HEK293 (cell line): ENCODE measurements around the gene SHISA5.

Source experiments
- CTCF ChIA-PET: fragments of 350-600 bp; formaldehyde crosslinking; extraction: SDS; loops from one replicate; lab custom pipeline; 2021; ENCODE audit warnings: antibody characterized with exemption; lab: Yijun Ruan, JAX
- POLR2A ChIA-PET: fragments of 300-600 bp; formaldehyde crosslinking; extraction: SDS; loops from one replicate; lab custom pipeline; 2020; ENCODE audit warnings: antibody characterized with exemption, inconsistent platforms; lab: Yijun Ruan, JAX
- H3K27ac ChIP-seq: fragments of 200-500 bp; sonication (Bioruptor generic); 2 replicates; pipeline ENCODE4 v1.5.1; 2014; ENCODE audit warnings: low read depth, low read length, control low read depth, inconsistent platforms; ENCODE audit errors: extremely low read depth
- H3K36me3 ChIP-seq, 2 experiments: fragments of 200-500 bp in 1 of 2; sonication (Bioruptor generic) in 1 of 2; 1 replicate in 1 of 2; 2 replicates in 1 of 2; pipeline ENCODE4 v1.5.1; 2014 to 2017; ENCODE audit warnings: inconsistent platforms in 2 of 2, low read length in 2 of 2; ENCODE audit not compliant: control insufficient read depth in 2 of 2, insufficient read depth in 1 of 2
- H3K4me1 ChIP-seq: fragments of 200-500 bp; sonication (Bioruptor generic); 2 replicates; pipeline ENCODE4 v1.5.1; 2014; ENCODE audit warnings: mild to moderate bottlenecking, low read length, inconsistent platforms; ENCODE audit not compliant: control insufficient read depth, insufficient read depth
- H3K4me3 ChIP-seq: 2 replicates; pipeline ENCODE4 v1.5.1; 2011; ENCODE audit warnings: low read depth, mild to moderate bottlenecking, control low read depth, low read length, moderate library complexity
- H3K9me3 ChIP-seq: fragments of 200-500 bp; sonication (Bioruptor generic); 2 replicates; pipeline ENCODE4 v1.5.1; 2014; ENCODE audit warnings: low read depth, low read length, inconsistent platforms; ENCODE audit not compliant: control insufficient read depth, insufficient read depth
- ELK4 ChIP-seq: IDR thresholded peaks from 2 replicates; pipeline ENCODE4 v1.6.1; 2011; ENCODE audit warnings: mild to moderate bottlenecking, low read depth, low read length, borderline replicate concordance
- GLI4 ChIP-seq: fragments of 450-650 bp; formaldehyde crosslinking; IDR thresholded peaks from 2 replicates; pipeline ENCODE4 v1.5.1; 2016; ENCODE audit warnings: missing biosample characterization, missing genetic modification characterization
- HOXC10 ChIP-seq: sonication (generic); formaldehyde crosslinking; IDR thresholded peaks from 2 replicates; pipeline ENCODE4 v1.8.1; 2023; ENCODE audit warnings: mild to moderate bottlenecking, missing genetic modification reagents
- KLF10 ChIP-seq: fragments of 450-650 bp; IDR thresholded peaks from 2 replicates; pipeline ENCODE4 v1.5.1; 2018; ENCODE audit warnings: missing biosample characterization, mild to moderate bottlenecking, missing genetic modification characterization
- KLF16 ChIP-seq: fragments of 450-650 bp; formaldehyde crosslinking; IDR thresholded peaks from 2 replicates; pipeline ENCODE4 v1.5.1; 2017; ENCODE audit warnings: missing biosample characterization, missing genetic modification characterization
- PRDM1 ChIP-seq: fragments of 450-650 bp; formaldehyde crosslinking; IDR thresholded peaks from 2 replicates; pipeline ENCODE4; 2016; ENCODE audit warnings: missing biosample characterization, missing genetic modification characterization
- TRIM28 ChIP-seq: IDR thresholded peaks from 2 replicates; pipeline ENCODE4 v1.6.1; 2011; ENCODE audit warnings: low read length, control low read depth, borderline replicate concordance
- ZFP37 ChIP-seq: fragments of 450-650 bp; formaldehyde crosslinking; IDR thresholded peaks from 2 replicates; pipeline ENCODE4 v1.5.1; 2016; ENCODE audit warnings: missing biosample characterization, missing genetic modification characterization
- ZNF112 ChIP-seq: fragments of 450-650 bp; formaldehyde crosslinking; IDR thresholded peaks from 2 replicates; pipeline ENCODE4 v1.5.0; 2017; ENCODE audit warnings: missing biosample characterization, missing genetic modification characterization
- ZNF121 ChIP-seq: fragments of 450-650 bp; formaldehyde crosslinking; IDR thresholded peaks from 2 replicates; pipeline ENCODE4 v1.5.1; 2016; ENCODE audit warnings: missing biosample characterization, missing genetic modification characterization
- ZNF132 ChIP-seq: fragments of 450-650 bp; formaldehyde crosslinking; IDR thresholded peaks from 2 replicates; pipeline ENCODE4 v1.5.1; 2017; ENCODE audit warnings: missing biosample characterization, missing genetic modification characterization, borderline replicate concordance
- ZNF223 ChIP-seq: fragments of 450-650 bp; formaldehyde crosslinking; IDR thresholded peaks from 2 replicates; pipeline ENCODE4 v1.5.1; 2016; ENCODE audit warnings: missing biosample characterization, missing genetic modification characterization
- ZNF350 ChIP-seq: fragments of 450-650 bp; formaldehyde crosslinking; IDR thresholded peaks from 2 replicates; pipeline ENCODE4 v1.5.0; 2017; ENCODE audit warnings: missing biosample characterization, mild to moderate bottlenecking, missing genetic modification characterization
- ZNF354C ChIP-seq: fragments of 450-650 bp; formaldehyde crosslinking; IDR thresholded peaks from 2 replicates; pipeline ENCODE4 v1.5.1; 2016; ENCODE audit warnings: missing biosample characterization, missing genetic modification characterization, low read depth, borderline replicate concordance
- ZNF37A ChIP-seq: fragments of 450-650 bp; IDR thresholded peaks from 2 replicates; pipeline ENCODE4 v1.5.1; 2018; ENCODE audit warnings: missing biosample characterization, missing genetic modification characterization
- ZNF560 ChIP-seq: fragments of 450-650 bp; formaldehyde crosslinking; IDR thresholded peaks from 2 replicates; pipeline ENCODE4 v1.5.1; 2017; ENCODE audit warnings: missing biosample characterization, missing genetic modification characterization, borderline replicate concordance
- ZNF571 ChIP-seq: fragments of 450-650 bp; formaldehyde crosslinking; IDR thresholded peaks from 2 replicates; pipeline ENCODE4 v1.5.0; 2017; ENCODE audit warnings: missing biosample characterization, missing genetic modification characterization
- ZNF768 ChIP-seq: fragments of 450-650 bp; formaldehyde crosslinking; IDR thresholded peaks from 2 replicates; pipeline ENCODE4 v1.5.1; 2018; ENCODE audit warnings: missing biosample characterization, mild to moderate bottlenecking, missing genetic modification characterization
- TF ChIP-seq, protein P1 (sequence below): fragments of 450-650 bp; formaldehyde crosslinking; IDR thresholded peaks from 2 replicates; pipeline ENCODE4 v1.5.1; 2016; ENCODE audit warnings: missing biosample characterization, missing genetic modification characterization
- TF ChIP-seq, protein P2 (sequence below): fragments of 450-650 bp; formaldehyde crosslinking; IDR thresholded peaks from 2 replicates; pipeline ENCODE4 v1.5.1; 2016; ENCODE audit warnings: missing biosample characterization, missing genetic modification characterization

SHISA5 gene

GRCh38 chr3:48435774-48436476, 68.0 kb downstream of the SHISA5 start (continued):
- peak; percentile 66; the same call in 1 of the 2 replicates for TF ChIP-seq ZFP37 (tag by site-specific recombination)
- TF ChIP-seq ZNF560 (tag by site-specific recombination), result no peak

DNA sequence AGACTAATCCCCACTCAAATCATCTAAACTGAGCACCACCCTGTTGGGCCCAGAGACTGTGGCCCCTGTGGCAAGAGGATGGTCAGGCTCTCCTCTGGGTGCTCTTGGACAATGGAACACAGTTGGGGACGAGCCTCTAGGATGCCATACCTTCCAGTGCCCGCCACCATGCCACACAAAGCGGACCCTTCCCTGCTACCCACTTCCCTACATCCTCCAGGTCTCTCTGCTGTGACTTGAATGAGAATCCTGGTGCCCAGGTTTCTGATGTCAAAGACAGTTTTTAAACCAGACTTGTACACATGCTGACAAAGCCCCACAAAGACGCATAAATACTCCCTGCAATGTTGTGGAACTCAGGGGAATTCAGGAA, 68.8 kb downstream of the SHISA5 start:
- Histone ChIP-seq H3K4me1 (peaks cover under 1% of the 10 kb centered on the region; the same call in 1 of the 2 replicates), H3K36me3 (peaks cover 0 to 38% of the 10 kb centered on the region in 2 experiments; a peak in 1 of 3 replicates), H3K9me3 (no peaks in the 10 kb centered on the region), H3K4me3 (no peak overlapping the region)
- POLR2A ChIA-PET, result interaction anchor here (1.5 to 2.5 kb wide), 3 partner anchors 11 to 73 kb away, joined by 4 to 22 read pairs (median 13); partner anchors contain the start of gene ATRIP
- no peak for TF ChIP-seq KLF10
- TF ChIP-seq TRIM28, result no peak
- no peak for TF ChIP-seq ZNF350 (tag by site-specific recombination)
- no peak for TF ChIP-seq KLF16 (tag by site-specific recombination)
- TF ChIP-seq, protein P1, sequence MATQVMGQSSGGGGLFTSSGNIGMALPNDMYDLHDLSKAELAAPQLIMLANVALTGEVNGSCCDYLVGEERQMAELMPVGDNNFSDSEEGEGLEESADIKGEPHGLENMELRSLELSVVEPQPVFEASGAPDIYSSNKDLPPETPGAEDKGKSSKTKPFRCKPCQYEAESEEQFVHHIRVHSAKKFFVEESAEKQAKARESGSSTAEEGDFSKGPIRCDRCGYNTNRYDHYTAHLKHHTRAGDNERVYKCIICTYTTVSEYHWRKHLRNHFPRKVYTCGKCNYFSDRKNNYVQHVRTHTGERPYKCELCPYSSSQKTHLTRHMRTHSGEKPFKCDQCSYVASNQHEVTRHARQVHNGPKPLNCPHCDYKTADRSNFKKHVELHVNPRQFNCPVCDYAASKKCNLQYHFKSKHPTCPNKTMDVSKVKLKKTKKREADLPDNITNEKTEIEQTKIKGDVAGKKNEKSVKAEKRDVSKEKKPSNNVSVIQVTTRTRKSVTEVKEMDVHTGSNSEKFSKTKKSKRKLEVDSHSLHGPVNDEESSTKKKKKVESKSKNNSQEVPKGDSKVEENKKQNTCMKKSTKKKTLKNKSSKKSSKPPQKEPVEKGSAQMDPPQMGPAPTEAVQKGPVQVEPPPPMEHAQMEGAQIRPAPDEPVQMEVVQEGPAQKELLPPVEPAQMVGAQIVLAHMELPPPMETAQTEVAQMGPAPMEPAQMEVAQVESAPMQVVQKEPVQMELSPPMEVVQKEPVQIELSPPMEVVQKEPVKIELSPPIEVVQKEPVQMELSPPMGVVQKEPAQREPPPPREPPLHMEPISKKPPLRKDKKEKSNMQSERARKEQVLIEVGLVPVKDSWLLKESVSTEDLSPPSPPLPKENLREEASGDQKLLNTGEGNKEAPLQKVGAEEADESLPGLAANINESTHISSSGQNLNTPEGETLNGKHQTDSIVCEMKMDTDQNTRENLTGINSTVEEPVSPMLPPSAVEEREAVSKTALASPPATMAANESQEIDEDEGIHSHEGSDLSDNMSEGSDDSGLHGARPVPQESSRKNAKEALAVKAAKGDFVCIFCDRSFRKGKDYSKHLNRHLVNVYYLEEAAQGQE (tag by site-specific recombination), result no peak
- no peak for TF ChIP-seq HOXC10 (CRISPR knock-in tag)
- no peak for TF ChIP-seq ZNF121 (tag by site-specific recombination)
- TF ChIP-seq ZNF354C (tag by site-specific recombination), result no peak
- TF ChIP-seq ZNF571 (tag by site-specific recombination), result no peak
- TF ChIP-seq ZNF223 (tag by site-specific recombination), result no peak
- TF ChIP-seq, protein P2, sequence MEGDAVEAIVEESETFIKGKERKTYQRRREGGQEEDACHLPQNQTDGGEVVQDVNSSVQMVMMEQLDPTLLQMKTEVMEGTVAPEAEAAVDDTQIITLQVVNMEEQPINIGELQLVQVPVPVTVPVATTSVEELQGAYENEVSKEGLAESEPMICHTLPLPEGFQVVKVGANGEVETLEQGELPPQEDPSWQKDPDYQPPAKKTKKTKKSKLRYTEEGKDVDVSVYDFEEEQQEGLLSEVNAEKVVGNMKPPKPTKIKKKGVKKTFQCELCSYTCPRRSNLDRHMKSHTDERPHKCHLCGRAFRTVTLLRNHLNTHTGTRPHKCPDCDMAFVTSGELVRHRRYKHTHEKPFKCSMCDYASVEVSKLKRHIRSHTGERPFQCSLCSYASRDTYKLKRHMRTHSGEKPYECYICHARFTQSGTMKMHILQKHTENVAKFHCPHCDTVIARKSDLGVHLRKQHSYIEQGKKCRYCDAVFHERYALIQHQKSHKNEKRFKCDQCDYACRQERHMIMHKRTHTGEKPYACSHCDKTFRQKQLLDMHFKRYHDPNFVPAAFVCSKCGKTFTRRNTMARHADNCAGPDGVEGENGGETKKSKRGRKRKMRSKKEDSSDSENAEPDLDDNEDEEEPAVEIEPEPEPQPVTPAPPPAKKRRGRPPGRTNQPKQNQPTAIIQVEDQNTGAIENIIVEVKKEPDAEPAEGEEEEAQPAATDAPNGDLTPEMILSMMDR (tag by site-specific recombination), result no peak
- no peak for TF ChIP-seq PRDM1 (tag by site-specific recombination)
- TF ChIP-seq ZNF112, result no peak
- TF ChIP-seq, all 188 proteins: peak for 0
- no peak overlapping the region for H3K27ac ChIP-seq
- CTCF ChIA-PET, result interaction anchor here (0.6 to 5.9 kb wide), 50 partner anchors 9 to 1477 kb away, joined by 3 to 238 read pairs (median 10); partner anchors contain the start of genes ATRIP, CDC25A, PFKFB4 and SLC26A6

DNA sequence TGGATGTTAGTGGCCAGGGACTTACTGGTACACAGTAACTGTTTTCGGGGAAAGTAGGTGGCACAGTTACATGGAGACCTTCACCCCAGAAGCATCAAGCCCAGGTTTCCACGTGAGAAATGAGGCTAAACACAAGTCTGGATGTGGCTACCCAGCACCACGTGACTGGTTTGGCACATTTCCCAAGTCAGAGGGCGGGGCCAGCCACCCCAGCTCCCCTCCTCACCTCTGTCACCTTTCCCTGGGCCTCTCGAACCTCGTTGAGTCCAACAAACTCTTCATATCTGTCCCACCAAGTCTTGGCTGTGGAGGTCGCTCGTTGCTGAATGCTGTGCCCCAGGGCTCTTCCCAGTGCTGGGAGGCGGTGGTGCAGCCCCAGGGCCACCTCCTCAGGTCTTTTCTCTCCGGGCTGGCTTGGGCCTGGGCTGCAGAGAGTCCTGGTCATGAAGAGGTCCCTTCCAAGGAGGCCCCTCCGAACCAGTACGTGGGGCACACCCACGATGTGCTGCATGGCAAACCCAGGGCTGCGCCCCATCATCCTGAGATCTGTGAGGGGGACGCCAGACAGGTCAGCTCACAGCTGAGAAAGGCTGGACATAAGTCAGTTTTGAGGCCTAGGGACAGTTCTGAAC, 69.3 kb downstream of the SHISA5 start:
- H3K9me3 ChIP-seq, result no peaks in the 10 kb centered on the region
- POLR2A ChIA-PET, result interaction anchor here (0.9 kb wide), 1 partner anchor 11 kb away, joined by 4 read pairs; the partner anchor contains the start of gene ATRIP
- H3K4me1 ChIP-seq, result peaks cover 3% of the 10 kb centered on the region; the same call in 1 of the 2 replicates
- CTCF ChIA-PET, result interaction anchor here (0.7 to 5.9 kb wide), 6 partner anchors 33 to 244 kb away, joined by 3 to 238 read pairs (median 3); no protein-coding TSS in a partner anchor
- no peak overlapping the region for H3K4me3 ChIP-seq
- no peak overlapping the region for H3K27ac ChIP-seq
- H3K36me3 ChIP-seq, result peaks cover 0 to 38% of the 10 kb centered on the region in 2 experiments; a peak in 1 of 3 replicates
- TF ChIP-seq ELK4 (no peak), ZNF223 (tag by site-specific recombination) (no peak), ZNF768 (tag by site-specific recombination) (no peak), ZNF132 (tag by site-specific recombination) (no peak), GLI4 (tag by site-specific recombination) (no peak), ZNF37A (tag by site-specific recombination) (no peak)
